Activated T-cell treated with anti-CD3 and anti-CD28 coated beads, Interleukin-2, amount 50 U/mL, for 1 hour (primary cell): Measurements from ENCODE around the gene FOXC2.
"Not testable (repeated sequence)": the region's sequence is repeated elsewhere in the genome, so short reads cannot be mapped to it uniquely, and the experiment has no call there.

ENCODE experiments used
- DNase-seq: peaks from one replicate; pipeline ENCODE4 v3.0.0-alpha.2; 2020

Gene FOXC2

DNA sequence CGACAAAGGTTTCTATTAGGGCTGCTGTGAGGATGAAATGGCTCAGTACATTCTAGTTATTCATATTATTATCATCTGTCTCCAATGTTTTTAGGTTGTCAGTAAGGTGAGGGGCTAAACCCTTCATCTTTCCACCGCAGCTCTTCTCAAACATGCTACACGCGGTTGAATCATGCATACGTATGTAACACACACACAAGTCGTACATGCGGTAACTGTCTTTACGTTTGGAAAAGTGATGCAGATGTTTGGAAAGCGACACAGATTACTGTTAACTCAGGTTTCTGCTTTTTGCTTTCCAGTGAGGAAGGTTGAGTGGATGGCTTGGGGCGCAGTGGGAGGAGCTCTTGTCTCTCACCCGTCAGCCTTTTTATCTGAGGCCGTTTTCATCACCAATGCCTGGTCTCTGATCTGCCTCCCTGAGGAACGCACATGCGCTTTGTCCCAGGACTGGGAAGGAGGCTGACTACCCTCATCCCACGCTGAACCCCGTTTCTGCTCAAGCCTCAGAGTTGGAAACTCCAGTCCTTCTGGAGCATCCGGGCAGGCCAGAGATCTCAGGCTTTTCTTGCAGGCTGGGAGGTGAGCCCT lies 8.6 kb downstream of the FOXC2 start:
- no peak for DNase-seq

GRCh38 chr16:86575754-86576557 lies 9.3 kb downstream of the FOXC2 start:
- peak; percentile 43 for DNase-seq

- no peak for DNase-seq
Measured at GRCh38 chr16:86576591-86577313, 10.1 kb downstream of the FOXC2 start.

- no peak for DNase-seq
Measured at GRCh38 chr16:86577314-86577971, 10.8 kb downstream of the FOXC2 start.

DNA sequence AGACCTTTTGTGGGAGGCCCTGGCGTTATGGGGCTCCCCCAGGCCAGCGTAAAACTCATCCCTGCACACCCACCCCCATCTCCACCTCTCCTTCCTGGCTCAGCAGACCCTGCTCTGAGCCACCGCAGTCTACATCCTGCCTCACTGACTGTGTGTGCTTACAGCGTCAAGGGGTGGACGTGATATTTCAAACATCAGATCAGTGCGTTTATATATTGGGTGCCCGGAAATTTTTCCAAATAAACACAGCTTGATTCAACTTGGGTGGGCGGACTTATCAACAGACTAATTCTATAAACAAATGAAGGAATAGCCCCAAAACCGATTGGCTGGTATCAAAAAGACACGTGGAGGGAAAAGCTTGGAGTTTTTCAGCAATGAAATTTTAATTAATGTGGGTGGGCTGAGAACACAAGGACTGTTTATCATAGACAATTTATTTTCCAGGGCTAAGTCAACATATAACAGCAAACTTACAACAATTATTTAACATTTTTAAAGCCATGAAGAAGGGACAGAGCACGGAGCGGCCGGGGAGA lies 11.5 kb downstream of the FOXC2 start, which contains the start of gene FOXL1:
Gene FOXL1, plus strand, starts transcription at position 489 of the 539 bp plus-strand sequence. CDS start 175 bp downstream, outside the sequence.
- DNase-seq, result no peak

DNA sequence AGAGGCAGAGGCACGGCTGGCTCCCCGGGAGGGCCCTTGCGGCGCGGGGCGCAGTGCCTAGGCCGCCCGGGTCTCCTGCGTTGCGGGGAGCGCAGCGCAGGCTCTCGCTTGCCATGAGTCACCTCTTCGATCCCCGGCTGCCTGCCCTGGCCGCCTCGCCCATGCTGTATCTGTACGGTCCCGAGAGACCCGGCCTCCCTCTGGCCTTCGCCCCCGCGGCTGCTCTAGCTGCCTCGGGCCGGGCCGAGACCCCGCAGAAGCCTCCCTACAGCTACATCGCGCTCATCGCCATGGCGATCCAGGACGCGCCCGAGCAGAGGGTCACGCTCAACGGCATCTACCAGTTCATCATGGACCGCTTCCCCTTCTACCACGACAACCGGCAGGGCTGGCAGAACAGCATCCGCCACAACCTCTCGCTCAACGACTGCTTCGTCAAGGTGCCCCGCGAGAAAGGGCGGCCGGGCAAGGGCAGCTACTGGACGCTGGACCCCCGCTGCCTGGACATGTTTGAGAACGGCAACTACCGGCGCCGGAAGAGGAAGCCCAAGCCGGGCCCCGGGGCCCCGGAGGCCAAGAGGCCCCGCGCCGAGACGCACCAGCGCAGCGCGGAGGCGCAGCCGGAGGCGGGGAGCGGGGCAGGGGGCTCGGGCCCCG lies 12.1 kb downstream of the FOXC2 start:
- no peak for DNase-seq

DNA sequence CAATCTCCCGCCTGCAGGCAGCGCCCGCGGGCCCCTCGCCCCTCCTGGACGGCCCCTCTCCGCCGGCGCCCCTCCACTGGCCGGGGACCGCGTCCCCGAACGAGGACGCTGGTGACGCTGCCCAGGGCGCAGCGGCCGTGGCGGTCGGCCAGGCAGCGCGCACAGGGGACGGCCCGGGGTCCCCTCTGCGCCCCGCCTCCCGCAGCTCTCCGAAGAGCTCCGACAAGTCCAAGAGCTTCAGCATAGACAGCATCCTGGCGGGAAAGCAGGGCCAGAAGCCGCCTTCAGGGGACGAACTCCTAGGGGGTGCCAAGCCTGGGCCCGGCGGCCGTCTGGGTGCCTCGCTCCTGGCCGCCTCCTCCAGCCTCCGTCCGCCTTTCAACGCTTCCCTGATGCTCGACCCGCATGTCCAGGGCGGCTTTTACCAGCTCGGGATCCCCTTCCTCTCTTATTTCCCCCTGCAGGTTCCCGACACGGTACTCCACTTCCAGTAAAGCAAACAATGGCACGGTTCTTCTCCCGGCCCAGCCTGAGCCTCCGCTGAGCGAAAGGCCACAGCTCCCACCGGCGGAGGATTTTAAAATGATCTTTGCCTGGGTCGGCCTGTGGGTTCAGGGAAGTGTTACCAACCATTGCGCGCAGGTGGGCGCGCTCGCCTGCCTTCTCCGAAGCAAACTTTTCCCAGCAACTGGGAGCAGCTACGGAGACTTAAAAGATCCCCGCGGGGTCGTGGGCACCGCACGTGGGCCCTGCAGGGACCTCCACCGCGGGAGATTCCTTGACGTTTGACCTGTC lies 12.8 kb downstream of the FOXC2 start:
- DNase-seq, result no peak

- no peak for DNase-seq
Measured at GRCh38 chr16:86580063-86580790, 13.6 kb downstream of the FOXC2 start.

DNA sequence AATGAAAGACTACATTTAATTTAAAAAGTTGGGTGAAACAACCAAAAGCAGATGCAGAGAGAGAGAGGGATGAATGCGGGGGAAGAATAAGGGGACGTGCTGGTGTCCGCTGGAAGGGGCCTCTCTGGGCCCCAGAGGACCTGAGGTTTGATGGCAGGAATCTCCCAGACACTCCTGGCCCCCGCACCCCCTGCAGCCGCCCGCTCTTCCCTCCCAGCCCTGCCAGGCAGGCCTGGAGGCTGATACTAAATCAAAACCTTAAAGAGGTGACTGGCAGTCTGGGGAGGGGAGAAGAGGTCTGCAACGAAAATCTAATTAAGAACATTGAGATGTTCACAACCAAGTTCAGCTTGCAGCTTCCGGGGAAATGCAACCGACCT lies 14.2 kb downstream of the FOXC2 start:
- no peak for DNase-seq

GRCh38 chr16:86581458-86581857 lies 14.8 kb downstream of the FOXC2 start:
- no peak for DNase-seq

DNA sequence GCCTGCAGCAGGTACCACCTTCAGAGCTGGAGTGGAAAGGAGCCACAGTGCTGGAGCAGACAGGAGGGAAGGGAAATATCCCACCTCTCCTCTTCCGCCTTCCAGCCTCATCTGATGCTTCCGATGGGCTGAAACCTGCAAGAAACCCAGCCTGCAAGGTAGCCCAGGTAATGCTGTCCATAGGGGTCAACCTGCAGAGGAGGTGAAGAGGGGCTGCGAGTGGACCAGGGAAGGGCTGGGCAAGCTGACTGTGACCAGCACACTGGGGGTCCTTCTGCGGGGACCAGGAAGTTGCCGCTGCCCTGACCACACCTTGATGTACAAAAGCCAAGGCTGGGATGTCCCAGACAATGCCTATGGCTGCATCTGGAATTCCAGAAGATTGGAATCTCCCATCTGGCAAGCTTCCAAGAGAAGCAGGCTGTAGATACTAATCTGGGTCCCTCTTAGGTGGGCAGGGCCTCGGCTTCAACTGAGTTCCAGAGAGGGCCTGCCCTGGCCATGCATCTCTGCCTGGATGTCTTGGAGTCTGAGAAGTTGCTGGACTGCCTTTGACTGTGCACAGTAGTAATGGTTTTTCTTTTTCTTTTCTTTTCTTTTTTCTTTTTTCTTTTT lies 17.5 kb downstream of the FOXC2 start:
- no peak for DNase-seq

- no peak for DNase-seq
Measured at GRCh38 chr16:86584726-86585721, 18.4 kb downstream of the FOXC2 start.

GRCh38 chr16:86585821-86586611 lies 19.4 kb downstream of the FOXC2 start:
- no peak for DNase-seq

DNA sequence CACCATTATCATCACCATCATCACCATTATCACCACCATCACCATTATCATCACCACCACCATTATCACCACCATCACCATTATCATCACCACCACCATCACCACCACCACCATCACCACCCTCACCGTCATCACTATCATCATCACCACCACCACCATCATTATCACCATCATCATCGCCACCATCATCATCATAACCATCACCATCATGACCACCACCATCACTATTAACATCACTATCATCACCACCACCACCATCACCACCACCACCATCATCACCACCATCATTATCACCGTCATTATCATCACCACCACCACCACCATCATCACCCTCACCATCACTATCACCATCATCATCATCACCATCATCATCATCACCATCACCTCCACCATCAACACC lies 20.9 kb downstream of the FOXC2 start:
- DNase-seq, result no peak

GRCh38 chr16:86587955-86588354 lies 21.3 kb downstream of the FOXC2 start:
- DNase-seq, result not testable (repeated sequence)

DNA sequence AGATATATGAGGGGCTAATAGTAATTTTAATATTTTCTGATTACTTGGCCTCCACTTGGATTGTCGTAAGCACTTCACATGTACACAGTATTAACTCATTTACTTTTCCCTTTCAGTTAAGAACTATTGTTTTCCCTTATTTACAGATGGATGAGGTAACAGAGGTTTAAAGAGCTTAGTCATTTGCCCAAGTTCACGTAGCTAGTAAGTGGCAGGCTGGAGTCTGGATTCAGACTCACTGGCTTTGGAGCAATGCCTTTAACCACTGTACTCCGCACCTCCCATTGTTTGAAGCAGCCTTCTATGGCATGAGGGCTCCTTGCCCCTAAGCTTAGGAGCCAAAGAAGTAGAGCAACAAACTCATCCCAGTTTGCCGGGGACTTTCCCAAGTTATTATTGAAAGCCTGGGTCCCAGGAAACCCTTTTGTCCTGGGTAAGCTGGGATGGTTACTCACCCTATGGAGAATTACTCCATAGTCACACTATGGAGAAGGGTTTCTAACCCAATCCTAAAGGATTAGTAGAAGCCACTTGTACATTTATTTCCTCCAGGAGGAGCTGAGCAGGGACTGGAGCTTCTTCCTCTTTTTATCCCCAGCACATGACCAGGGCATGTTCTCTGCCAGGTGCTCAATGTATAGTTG lies 24.0 kb downstream of the FOXC2 start:
- DNase-seq, result no peak

DNA sequence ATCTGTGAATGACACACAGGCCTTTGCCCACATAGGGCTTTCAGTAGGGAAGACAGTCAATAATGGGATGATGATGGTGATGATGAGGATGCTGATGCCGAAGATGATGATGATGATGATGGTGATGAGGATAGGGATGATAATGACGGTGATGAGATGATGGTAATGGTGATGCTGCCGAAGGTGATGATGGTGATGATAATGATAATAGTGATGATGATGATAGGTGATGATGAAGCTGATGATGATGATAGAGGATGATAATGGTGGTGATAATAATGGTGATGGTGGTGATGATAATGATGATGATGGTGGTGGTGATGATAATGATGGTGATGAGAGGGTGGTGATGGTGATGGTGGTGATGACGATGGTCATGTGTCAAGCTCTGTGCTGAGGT lies 24.6 kb downstream of the FOXC2 start:
- no peak for DNase-seq
